ENCODE data around the gene FRMD3.
A peak's percentile ranks its signal among the peaks of the same experiment; 100 is the strongest.

Gene FRMD3

DNA sequence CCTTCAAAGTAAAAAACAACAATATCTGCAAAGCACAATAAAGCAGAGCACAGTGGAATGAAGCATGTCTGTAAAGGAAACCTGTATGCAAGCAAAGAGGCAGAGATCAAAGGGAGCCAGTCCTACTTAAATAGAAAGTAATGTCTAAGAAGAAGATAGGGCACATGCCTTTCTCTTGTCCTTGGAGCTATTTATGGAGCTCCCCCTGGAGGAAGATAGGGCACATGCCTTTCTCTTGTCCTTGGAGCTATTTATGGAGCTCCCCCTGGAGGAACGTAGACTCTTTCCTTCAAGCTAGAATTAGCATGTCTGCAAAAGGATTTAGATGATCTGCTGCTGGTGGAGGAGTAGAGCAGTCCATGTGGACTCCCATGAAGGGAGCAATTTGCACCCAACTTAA, 307.2 kb downstream of the FRMD3 start:
- FAIRE-seq: no peak
- TF ChIP-seq CTCF (IDR thresholded peaks at IDR 0.05; ENCODE audit: insufficient read depth, missing control alignments): peak; percentile 40
- DNase-seq (ENCODE audit: insufficient read length, low spot score): no peak

DNA sequence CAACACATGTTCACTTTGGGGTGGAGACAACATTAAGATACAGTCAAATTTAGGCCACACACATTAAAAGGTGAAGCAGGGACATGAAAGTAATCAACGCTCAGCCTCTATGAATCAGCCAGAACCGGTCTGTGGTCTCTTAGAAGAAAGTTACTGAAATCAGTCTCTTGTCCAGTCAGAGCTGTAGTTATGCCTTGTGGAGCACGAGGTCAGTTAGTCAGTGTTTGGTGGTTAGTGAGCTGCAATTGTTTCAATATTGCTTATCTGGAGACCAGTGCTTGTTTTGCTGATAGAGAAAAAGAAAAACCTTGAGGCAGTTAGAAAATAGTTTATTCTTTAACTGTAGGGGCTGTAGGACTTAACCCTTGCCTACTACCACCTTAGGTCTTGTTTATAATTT, 317.5 kb downstream of the FRMD3 start:
- FAIRE-seq: no peak
- DNase-seq (ENCODE audit: insufficient read length, low spot score): no peak
- TF ChIP-seq CTCF (IDR thresholded peaks at IDR 0.05; ENCODE audit: insufficient read depth, missing control alignments): no peak

GRCh38 chr9:83219924-83220438, 318.2 kb downstream of the FRMD3 start:
- FAIRE-seq: no peak

GRCh38 chr9:83219154-83219923, 318.9 kb downstream of the FRMD3 start:
- peak; percentile 59 for DNase-seq (ENCODE audit: insufficient read length, low spot score)
- no peak for FAIRE-seq
- TF ChIP-seq CTCF (IDR thresholded peaks at IDR 0.05; ENCODE audit: insufficient read depth, missing control alignments): peak; percentile 87

More at GRCh38 chr9:83219924-83220438, 318.2 kb downstream of the FRMD3 start:
- TF ChIP-seq CTCF (IDR thresholded peaks at IDR 0.05; ENCODE audit: insufficient read depth, missing control alignments): no peak
- no peak for DNase-seq (ENCODE audit: insufficient read length, low spot score)

- no peak for TF ChIP-seq CTCF (IDR thresholded peaks at IDR 0.05; ENCODE audit: insufficient read depth, missing control alignments)
- FAIRE-seq (no peak), DNase-seq (ENCODE audit: insufficient read length, low spot score) (no peak)
Measured at GRCh38 chr9:83218411-83219090, 319.6 kb downstream of the FRMD3 start.

GRCh38 chr9:83209188-83209731, 328.9 kb downstream of the FRMD3 start:
- FAIRE-seq: no peak
- no peak for TF ChIP-seq CTCF (IDR thresholded peaks at IDR 0.05; ENCODE audit: insufficient read depth, missing control alignments)
- no peak for DNase-seq (ENCODE audit: insufficient read length, low spot score)
